Mesothelial cell of epicardium (in vitro differentiated cells): ENCODE measurements around the gene ZNF76. TPM values are rescaled to one million over a fixed set of nuclear protein-coding genes. Genes with fewer than 3 reads are reported as not detected.
A peak's percentile ranks its signal among the peaks of the same experiment; 100 is the strongest.

Experiments
- DNase-seq, 2 experiments: peaks; one replicate each; pipeline ENCODE4 v3.0.0; 2021; ENCODE audit warnings: low spot score in 2 of 2; ENCODE audit not compliant: unreplicated experiment in 2 of 2
- H3K27ac Mint-ChIP-seq: 2 replicates; pipeline ENCODE4 v1.8.0; 2021; ENCODE audit warnings: mixed read lengths
- H3K27me3 Mint-ChIP-seq: 2 replicates; pipeline ENCODE4 v1.8.0; 2021; ENCODE audit warnings: low read depth, mixed read lengths
- H3K36me3 Mint-ChIP-seq: 2 replicates; pipeline ENCODE4 v1.8.0; 2021; ENCODE audit warnings: mixed read lengths
- H3K4me1 Mint-ChIP-seq: 2 replicates; pipeline ENCODE4 v1.8.0; 2021; ENCODE audit warnings: mixed read lengths
- H3K4me3 Mint-ChIP-seq: 2 replicates; pipeline ENCODE4 v1.8.0; 2021; ENCODE audit warnings: mild to moderate bottlenecking, moderate library complexity, mixed read lengths
- H3K9me3 Mint-ChIP-seq: 2 replicates; pipeline ENCODE4 v1.8.0; 2021; ENCODE audit warnings: mixed read lengths
- total RNA-seq: library from RNA; stranded (reverse); gene quantifications from 3 replicates; pipeline ENCODE4 v1.2.1, GENCODE V29; 2021
- TF ChIP-seq, protein P1 (sequence below): fragments of 200-600 bp; sonication (generic); IDR thresholded peaks from one replicate; pipeline ENCODE4 v1.5.0; 2021; ENCODE audit warnings: antibody characterized with exemption; ENCODE audit not compliant: unreplicated experiment

Gene ZNF76
- total RNA-seq, 1 donor from 2014 or later, result 58.3 TPM

DNA sequence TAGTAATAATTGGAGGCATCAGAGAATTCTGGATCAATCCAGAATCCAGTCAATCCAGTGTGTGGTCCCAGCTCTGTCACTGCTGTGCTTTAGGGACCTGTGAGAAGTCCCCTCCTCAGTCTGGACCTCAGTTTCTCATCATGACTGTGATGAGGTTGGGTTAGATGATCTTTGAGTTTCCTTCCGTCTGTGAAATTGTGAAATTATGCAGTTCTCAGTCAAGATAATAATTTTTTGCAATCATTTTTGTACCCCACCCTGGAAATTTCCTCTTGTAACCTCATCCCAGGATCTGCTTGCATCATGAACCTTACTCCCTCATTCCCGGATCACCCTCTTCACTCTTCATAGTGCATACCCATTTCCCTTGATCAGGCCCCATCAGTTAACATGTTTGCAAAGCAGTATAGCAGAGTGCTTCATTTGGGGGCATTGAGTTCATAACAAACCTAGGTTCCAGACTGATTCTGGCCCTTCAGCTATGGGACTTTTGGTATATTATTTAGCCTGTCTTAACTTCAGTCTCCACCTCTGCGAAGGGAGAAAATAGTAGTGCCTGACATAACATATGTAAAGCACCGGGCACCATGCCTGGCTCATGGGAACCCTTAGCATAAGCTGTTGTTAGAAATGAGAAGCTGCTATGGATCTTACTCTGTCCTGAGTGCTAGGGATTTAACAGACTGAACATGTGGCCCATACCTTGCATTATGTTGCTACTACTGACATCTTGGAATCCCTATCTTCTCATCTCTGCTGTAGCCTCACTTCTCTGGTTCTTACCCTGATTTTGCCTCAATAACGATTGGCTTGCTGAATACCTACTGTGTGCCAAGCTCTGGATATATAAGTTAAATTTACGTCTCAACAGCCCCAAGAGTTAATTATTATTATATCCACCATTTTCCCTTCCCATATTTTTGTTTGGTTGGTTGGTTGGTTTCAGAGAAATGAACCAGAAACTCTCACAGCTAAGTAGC lies 1.3 kb downstream of the ZNF76 start:
- DNase-seq, result no peak
- Mint-ChIP-seq H3K4me1 (peaks cover 39% of the 10 kb centered on the region), H3K36me3 (no peaks in the 10 kb centered on the region), H3K9me3 (no peaks in the 10 kb centered on the region), H3K27me3 (no peaks in the 10 kb centered on the region), H3K4me3 (peak overlapping the region; percentile 95), H3K27ac (peak overlapping the region; percentile 93)
- TF ChIP-seq, protein P1, sequence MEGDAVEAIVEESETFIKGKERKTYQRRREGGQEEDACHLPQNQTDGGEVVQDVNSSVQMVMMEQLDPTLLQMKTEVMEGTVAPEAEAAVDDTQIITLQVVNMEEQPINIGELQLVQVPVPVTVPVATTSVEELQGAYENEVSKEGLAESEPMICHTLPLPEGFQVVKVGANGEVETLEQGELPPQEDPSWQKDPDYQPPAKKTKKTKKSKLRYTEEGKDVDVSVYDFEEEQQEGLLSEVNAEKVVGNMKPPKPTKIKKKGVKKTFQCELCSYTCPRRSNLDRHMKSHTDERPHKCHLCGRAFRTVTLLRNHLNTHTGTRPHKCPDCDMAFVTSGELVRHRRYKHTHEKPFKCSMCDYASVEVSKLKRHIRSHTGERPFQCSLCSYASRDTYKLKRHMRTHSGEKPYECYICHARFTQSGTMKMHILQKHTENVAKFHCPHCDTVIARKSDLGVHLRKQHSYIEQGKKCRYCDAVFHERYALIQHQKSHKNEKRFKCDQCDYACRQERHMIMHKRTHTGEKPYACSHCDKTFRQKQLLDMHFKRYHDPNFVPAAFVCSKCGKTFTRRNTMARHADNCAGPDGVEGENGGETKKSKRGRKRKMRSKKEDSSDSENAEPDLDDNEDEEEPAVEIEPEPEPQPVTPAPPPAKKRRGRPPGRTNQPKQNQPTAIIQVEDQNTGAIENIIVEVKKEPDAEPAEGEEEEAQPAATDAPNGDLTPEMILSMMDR, result no peak

DNA sequence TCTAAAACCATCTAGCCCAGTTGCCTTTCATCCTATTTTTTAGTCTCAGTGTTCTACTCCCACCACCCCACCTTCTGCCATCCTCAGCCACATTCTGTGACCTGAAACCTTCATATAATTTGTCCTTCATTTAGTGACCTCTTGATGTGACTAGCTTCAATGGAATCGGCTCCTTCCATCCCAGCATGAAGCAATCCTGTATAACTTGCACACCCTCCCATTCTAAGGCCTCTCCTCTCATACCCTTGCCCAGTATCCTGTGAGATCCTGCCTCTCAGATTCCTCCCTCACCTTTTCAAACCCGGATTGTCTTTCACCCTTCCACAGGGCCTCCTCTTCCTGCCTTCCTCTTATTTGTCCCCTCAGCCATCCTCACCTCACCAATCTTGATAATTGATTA lies 3.1 kb downstream of the ZNF76 start:
- peak overlapping the region; percentile 22 for H3K27ac Mint-ChIP-seq
- DNase-seq, result no peak
- no peaks in the 10 kb centered on the region for H3K27me3 Mint-ChIP-seq
- TF ChIP-seq, protein P1, result no peak
- no peak overlapping the region for H3K4me3 Mint-ChIP-seq
- peaks cover 37% of the 10 kb centered on the region for H3K4me1 Mint-ChIP-seq
- H3K36me3 Mint-ChIP-seq, result no peaks in the 10 kb centered on the region
- H3K9me3 Mint-ChIP-seq, result no peaks in the 10 kb centered on the region

DNA sequence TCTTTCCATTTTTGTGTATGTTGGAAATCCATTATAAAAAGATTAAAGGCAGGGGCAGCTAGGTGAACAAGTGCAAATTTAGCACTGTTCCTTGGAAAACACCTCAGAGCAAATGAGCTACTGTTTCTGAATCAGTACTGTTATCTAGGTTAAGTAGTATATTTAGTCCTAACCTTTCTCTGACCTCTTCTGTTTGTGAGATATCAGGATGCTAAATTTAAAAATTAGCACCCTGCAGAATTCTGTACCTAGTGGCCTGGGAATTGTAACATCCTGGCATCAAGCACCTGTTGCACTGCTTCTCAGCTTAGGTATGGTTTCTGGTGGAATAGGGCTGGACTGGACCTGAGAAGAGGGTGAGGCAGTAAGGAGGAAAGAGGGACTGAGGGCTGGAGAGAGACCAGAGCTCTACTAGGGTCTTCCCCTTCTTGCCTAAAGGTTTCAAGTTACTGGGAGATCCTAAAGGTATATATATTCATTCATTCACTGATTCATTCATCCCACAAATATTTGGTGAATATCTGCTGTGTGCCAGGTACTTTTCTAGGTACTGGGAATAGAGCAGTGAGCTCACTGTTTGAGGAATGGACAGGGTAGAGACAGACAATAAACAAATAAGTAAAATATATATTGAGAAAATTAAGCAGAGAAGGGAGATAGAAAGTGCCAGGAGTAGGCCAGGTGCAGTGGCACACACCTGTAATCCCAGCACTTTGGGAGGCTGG lies 5.2 kb downstream of the ZNF76 start:
- no peaks in the 10 kb centered on the region for H3K36me3 Mint-ChIP-seq
- H3K27me3 Mint-ChIP-seq, result no peaks in the 10 kb centered on the region
- peaks cover 30% of the 10 kb centered on the region for H3K4me1 Mint-ChIP-seq
- DNase-seq, result no peak
- TF ChIP-seq, protein P1, result no peak
- no peaks in the 10 kb centered on the region for H3K9me3 Mint-ChIP-seq
- no peak overlapping the region for H3K27ac Mint-ChIP-seq
- H3K4me3 Mint-ChIP-seq, result no peak overlapping the region

DNA sequence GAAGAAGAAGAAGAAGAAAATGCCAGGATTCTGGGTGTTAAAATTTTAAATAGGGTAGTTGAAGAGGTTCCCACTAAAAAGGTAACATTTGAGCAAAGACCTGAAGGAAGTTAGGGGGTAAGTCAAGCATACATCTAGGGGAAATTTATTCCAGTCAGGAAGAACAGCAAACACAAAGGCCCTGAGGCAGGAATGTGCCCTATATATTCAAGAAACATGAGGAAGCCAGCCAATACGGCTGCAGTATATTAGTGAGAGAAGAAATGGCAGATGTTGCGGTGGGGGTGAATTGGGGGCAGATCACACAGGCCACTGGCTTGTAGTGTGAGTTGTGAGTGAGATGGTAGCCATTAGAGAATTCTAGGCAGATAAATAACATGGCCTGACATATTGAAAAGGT lies 6.0 kb downstream of the ZNF76 start:
- DNase-seq, result no peak
- Mint-ChIP-seq H3K9me3 (no peaks in the 10 kb centered on the region), H3K36me3 (peaks cover 3% of the 10 kb centered on the region), H3K4me3 (no peak overlapping the region), H3K27ac (no peak overlapping the region), H3K4me1 (peaks cover 24% of the 10 kb centered on the region), H3K27me3 (no peaks in the 10 kb centered on the region)
- TF ChIP-seq, protein P1, result no peak

DNA sequence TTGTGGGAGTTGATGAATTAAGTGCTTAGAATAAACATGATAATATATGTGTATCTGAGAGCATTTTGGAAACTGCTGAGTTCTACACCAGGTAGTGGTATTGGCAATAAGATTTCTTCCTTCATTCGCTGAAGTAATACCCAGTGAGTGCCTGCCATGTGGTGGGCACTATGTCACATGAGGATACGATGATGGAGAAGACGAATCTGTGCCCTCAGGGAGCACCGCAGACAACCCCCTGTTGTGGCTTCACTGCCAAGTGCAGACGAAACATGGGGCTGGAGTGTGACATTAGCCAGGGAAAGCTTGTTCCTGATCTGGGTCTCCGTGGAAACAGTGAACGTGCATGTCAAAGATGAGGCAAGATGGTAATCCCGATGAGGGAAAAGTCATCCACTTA lies 7.9 kb downstream of the ZNF76 start:
- H3K4me1 Mint-ChIP-seq, result peaks cover 18% of the 10 kb centered on the region
- H3K9me3 Mint-ChIP-seq, result no peaks in the 10 kb centered on the region
- H3K36me3 Mint-ChIP-seq, result peaks cover 7% of the 10 kb centered on the region
- TF ChIP-seq, protein P1, result no peak
- no peak overlapping the region for H3K4me3 Mint-ChIP-seq
- DNase-seq, result no peak
- no peak overlapping the region for H3K27ac Mint-ChIP-seq
- no peaks in the 10 kb centered on the region for H3K27me3 Mint-ChIP-seq
